CD14-positive monocyte (primary cell): Measurements from ENCODE around the gene CACNA1D. TPM values are rescaled to one million over a fixed set of nuclear protein-coding genes. Genes with fewer than 3 reads are reported as not detected.

Source experiments
- DNase-seq, 3 donors: peaks; one replicate each; pipeline ENCODE4 v3.0.0-alpha.2; 2011 to 2022
- H2AFZ ChIP-seq: 2 replicates; pipeline ENCODE4 v1.6.0; 2012; ENCODE audit warnings: mild to moderate bottlenecking, low read depth, low read length, inconsistent platforms; ENCODE audit not compliant: insufficient read depth, poor library complexity, severe bottlenecking
- H3K27ac ChIP-seq, 2 donors: 1 replicate in 1 of 2; 2 replicates in 1 of 2; pipeline ENCODE4 v1.5.1; 2012 to 2013; ENCODE audit warnings: low read length in 2 of 2, control low read depth in 1 of 2, inconsistent platforms in 1 of 2, low read depth in 1 of 2, mild to moderate bottlenecking in 1 of 2
- H3K27me3 ChIP-seq, 2 donors: one replicate each; pipeline versions ENCODE4 v1.6.0 to v1.6.1; 2011 to 2013; ENCODE audit warnings: low read length in 2 of 2; ENCODE audit not compliant: control insufficient read depth in 2 of 2, insufficient read depth in 2 of 2
- H3K36me3 ChIP-seq, 2 donors: replicated peaks in 1 of 2; 1 replicate in 1 of 2; 2 replicates in 1 of 2; pipeline versions ENCODE4 v1.5.1 to v1.6.1; 2012 to 2013; ENCODE audit warnings: low read length in 2 of 2, control low read depth in 1 of 2, inconsistent platforms in 1 of 2, mild to moderate bottlenecking in 1 of 2; ENCODE audit not compliant: insufficient read depth in 2 of 2, control insufficient read depth in 1 of 2
- H3K4me1 ChIP-seq, 2 donors: 1 replicate in 1 of 2; 2 replicates in 1 of 2; pipeline versions ENCODE4 v1.5.1 to v1.6.1; 2012 to 2013; ENCODE audit warnings: low read length in 2 of 2, control low read depth in 1 of 2, inconsistent platforms in 1 of 2, mild to moderate bottlenecking in 1 of 2, moderate library complexity in 1 of 2; ENCODE audit not compliant: insufficient read depth in 2 of 2, control insufficient read depth in 1 of 2
- H3K4me2 ChIP-seq: replicated peaks from 2 replicates; pipeline ENCODE3; 2012; ENCODE audit warnings: low read length, moderate library complexity, mild to moderate bottlenecking; ENCODE audit not compliant: poor library complexity, severe bottlenecking; ENCODE audit errors: extremely low read depth
- H3K4me3 ChIP-seq, 3 experiments: fragments of 200-600 bp in 1 of 3; sonication (generic) in 1 of 3; replicated peaks in 1 of 3; 1 replicate in 2 of 3; 2 replicates in 1 of 3; pipeline ENCODE4 v1.5.1; 2011 to 2013; ENCODE audit warnings: low read length in 3 of 3, mild to moderate bottlenecking in 3 of 3, control low read depth in 2 of 3, low read depth in 2 of 3, inconsistent platforms in 1 of 3, moderate library complexity in 1 of 3
- H3K79me2 ChIP-seq: 2 replicates; pipeline ENCODE4 v1.6.0; 2012; ENCODE audit warnings: mild to moderate bottlenecking, control low read depth, inconsistent platforms, low read length, moderate library complexity; ENCODE audit not compliant: insufficient read depth
- H3K9ac ChIP-seq: 2 replicates; pipeline ENCODE4 v1.6.0; 2017; ENCODE audit warnings: low read length, mild to moderate bottlenecking; ENCODE audit not compliant: insufficient read depth, poor library complexity, severe bottlenecking
- H3K9me3 ChIP-seq, 2 donors: replicated peaks in 1 of 2; 1 replicate in 1 of 2; 2 replicates in 1 of 2; pipeline versions ENCODE4 v1.5.1 to v1.6.1; 2012 to 2013; ENCODE audit warnings: low read length in 2 of 2, control low read depth in 1 of 2; ENCODE audit not compliant: control insufficient read depth in 1 of 2, insufficient read depth in 1 of 2
- H4K20me1 ChIP-seq: 2 replicates; pipeline ENCODE4 v1.6.0; 2012; ENCODE audit warnings: mild to moderate bottlenecking, low read length, control low read depth, moderate library complexity; ENCODE audit not compliant: insufficient read depth
- H3K27ac Mint-ChIP-seq, 7 donors: one replicate each; pipeline ENCODE4 v1.8.0; 2020; ENCODE audit warnings: mild to moderate bottlenecking in 7 of 7, mixed read lengths in 7 of 7, moderate library complexity in 6 of 7, inconsistent platforms in 2 of 7
- H3K27me3 Mint-ChIP-seq, 3 donors: one replicate each; pipeline ENCODE4 v1.8.0; 2021 to 2022; ENCODE audit warnings: low read depth in 3 of 3, mild to moderate bottlenecking in 3 of 3, mixed read lengths in 3 of 3, moderate library complexity in 3 of 3, inconsistent platforms in 1 of 3
- H3K36me3 Mint-ChIP-seq, 2 donors: one replicate each; pipeline ENCODE4 v1.8.0; 2020; ENCODE audit warnings: mixed read lengths in 2 of 2, inconsistent platforms in 1 of 2, mild to moderate bottlenecking in 1 of 2
- H3K4me1 Mint-ChIP-seq: one replicate; pipeline ENCODE4 v1.8.0; 2020; ENCODE audit warnings: mild to moderate bottlenecking, mixed read lengths
- H3K4me3 Mint-ChIP-seq, 2 donors: one replicate each; pipeline ENCODE4 v1.8.0; 2020; ENCODE audit warnings: mild to moderate bottlenecking in 2 of 2, mixed read lengths in 2 of 2, moderate library complexity in 1 of 2
- H3K9me3 Mint-ChIP-seq, 7 donors: one replicate each; pipeline ENCODE4 v1.8.0; 2020 to 2022; ENCODE audit warnings: mixed read lengths in 7 of 7, mild to moderate bottlenecking in 6 of 7, moderate library complexity in 6 of 7, inconsistent platforms in 2 of 7
- WGBS: methylation state at CpG from one replicate; pipeline ENCODE4 v1.1.5; 2013; ENCODE audit warnings: missing lambda C conversion rate; ENCODE audit not compliant: insufficient coverage; 5-methylcytosine and 5-hydroxymethylcytosine counted together
- intact Hi-C, 2 donors: fragments of 100-400 bp; cut with micrococcal nuclease; formaldehyde crosslinking; loops; one replicate each; pipeline versions ENCODE4 v1.15.0 to v1.15.1; 2023
- polyA plus RNA-seq, 3 donors: library from polyadenylated mRNA; depleted of rRNA in 1 of 3; unstranded in 2 of 3; stranded (reverse) in 1 of 3; fragments of 300-500 nt in 2 of 3; fragments of >200 nt in 1 of 3; fragmentation: Illumina TruSeq in 2 of 3; gene quantifications; 1 replicate in 2 of 3; 2 replicates in 1 of 3; pipeline ENCODE4 v1.2.3, GENCODE V29; 2012 to 2021
- TF ChIP-seq, protein P1 (sequence below): fragments of 200-600 bp; IDR thresholded peaks from one replicate; pipeline ENCODE4 v1.8.0; 2022; ENCODE audit warnings: antibody characterized with exemption, mild to moderate bottlenecking

CACNA1D gene
- polyA plus RNA-seq, 3 donors, result 0.29 to 1.2 (median 0.98) TPM

- H3K27ac ChIP-seq, result no peak overlapping the region
- no peak overlapping the region for H3K4me3 ChIP-seq
- Mint-ChIP-seq H3K4me3 (no peak overlapping the region), H3K27ac (no peak overlapping the region), H3K4me1 (no peaks in the 10 kb centered on the region), H3K9me3 (peaks cover 0 to 3% (median 0%) of the 10 kb centered on the region in 7 donors), H3K36me3 (no peaks in the 10 kb centered on the region), H3K27me3 (peaks cover 4 to 16% (median 8%) of the 10 kb centered on the region in 3 donors)
- H2AFZ ChIP-seq, result no peak overlapping the region
- no peak for DNase-seq
- H3K27me3 ChIP-seq, result no peaks in the 10 kb centered on the region
- no peaks in the 10 kb centered on the region for H3K79me2 ChIP-seq
- H4K20me1 ChIP-seq, result no peaks in the 10 kb centered on the region
- intact Hi-C loops, result no loop called here
- H3K36me3 ChIP-seq, result no peaks in the 10 kb centered on the region
- TF ChIP-seq, protein P1, sequence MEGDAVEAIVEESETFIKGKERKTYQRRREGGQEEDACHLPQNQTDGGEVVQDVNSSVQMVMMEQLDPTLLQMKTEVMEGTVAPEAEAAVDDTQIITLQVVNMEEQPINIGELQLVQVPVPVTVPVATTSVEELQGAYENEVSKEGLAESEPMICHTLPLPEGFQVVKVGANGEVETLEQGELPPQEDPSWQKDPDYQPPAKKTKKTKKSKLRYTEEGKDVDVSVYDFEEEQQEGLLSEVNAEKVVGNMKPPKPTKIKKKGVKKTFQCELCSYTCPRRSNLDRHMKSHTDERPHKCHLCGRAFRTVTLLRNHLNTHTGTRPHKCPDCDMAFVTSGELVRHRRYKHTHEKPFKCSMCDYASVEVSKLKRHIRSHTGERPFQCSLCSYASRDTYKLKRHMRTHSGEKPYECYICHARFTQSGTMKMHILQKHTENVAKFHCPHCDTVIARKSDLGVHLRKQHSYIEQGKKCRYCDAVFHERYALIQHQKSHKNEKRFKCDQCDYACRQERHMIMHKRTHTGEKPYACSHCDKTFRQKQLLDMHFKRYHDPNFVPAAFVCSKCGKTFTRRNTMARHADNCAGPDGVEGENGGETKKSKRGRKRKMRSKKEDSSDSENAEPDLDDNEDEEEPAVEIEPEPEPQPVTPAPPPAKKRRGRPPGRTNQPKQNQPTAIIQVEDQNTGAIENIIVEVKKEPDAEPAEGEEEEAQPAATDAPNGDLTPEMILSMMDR, result no peak
- H3K9me3 ChIP-seq, result no peaks in the 10 kb centered on the region
- WGBS, result no CpG with 5 or more reads among the region's 1 CpG
- H3K4me2 ChIP-seq, result no peak overlapping the region
- no peaks in the 10 kb centered on the region for H3K4me1 ChIP-seq
- H3K9ac ChIP-seq, result no peak overlapping the region
Observed at GRCh38 chr3:53826048-53826447, 331.6 kb downstream of the CACNA1D start.

DNA sequence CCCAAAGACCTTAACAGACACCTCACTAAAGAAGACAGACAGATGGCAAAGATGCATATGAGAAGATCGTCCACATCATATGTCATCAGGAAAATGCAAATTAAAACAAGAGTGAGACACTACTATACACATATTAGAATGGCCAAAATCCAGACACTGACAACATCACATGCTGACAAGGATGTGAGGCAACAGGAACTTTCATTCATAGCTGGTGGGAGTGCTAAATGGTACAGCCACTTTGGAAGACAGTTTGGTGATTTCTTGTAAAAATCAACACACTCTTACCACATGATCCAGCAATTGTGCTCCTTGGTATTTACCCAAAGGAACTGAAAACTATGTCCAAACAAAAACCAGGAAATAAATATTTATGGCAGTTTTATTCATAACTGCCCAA lies 334.2 kb downstream of the CACNA1D start:
- no peaks in the 10 kb centered on the region for H3K36me3 ChIP-seq
- peaks cover 5 to 6% of the 10 kb centered on the region in 2 donors for H3K4me1 ChIP-seq
- H2AFZ ChIP-seq, result no peak overlapping the region
- H3K27ac ChIP-seq, result no peak overlapping the region
- no peak overlapping the region for H3K27ac Mint-ChIP-seq
- no peak overlapping the region for H3K4me2 ChIP-seq
- H3K9me3 Mint-ChIP-seq, result peaks cover 0 to 3% (median 0%) of the 10 kb centered on the region in 7 donors
- H3K27me3 Mint-ChIP-seq, result peaks cover 4 to 11% (median 8%) of the 10 kb centered on the region in 3 donors
- no peaks in the 10 kb centered on the region for H3K9me3 ChIP-seq
- 80% methylated on average over 1 of the region's 1 CpG for WGBS
- H4K20me1 ChIP-seq, result no peaks in the 10 kb centered on the region
- no peaks in the 10 kb centered on the region for H3K79me2 ChIP-seq
- no peak overlapping the region for H3K9ac ChIP-seq
- peaks cover 3% of the 10 kb centered on the region for H3K4me1 Mint-ChIP-seq
- H3K27me3 ChIP-seq, result no peaks in the 10 kb centered on the region
- no peaks in the 10 kb centered on the region for H3K36me3 Mint-ChIP-seq
- H3K4me3 Mint-ChIP-seq, result no peak overlapping the region
- no peak overlapping the region for H3K4me3 ChIP-seq
- intact Hi-C loops, result no loop called here
- TF ChIP-seq, protein P1, result no peak
- DNase-seq, result no peak
